HG03432 (cell line): Measurements from ENCODE around the gene DNTTIP2.
"Not testable (repeated sequence)": the region's sequence is repeated elsewhere in the genome, so short reads cannot be mapped to it uniquely, and the experiment has no call there.

ENCODE experiments used
- ATAC-seq: cut with Tn5 transposase; IDR thresholded peaks from one replicate; pipeline ENCODE4 v1.9.1; 2021; ENCODE audit warnings: mild to moderate bottlenecking, moderate library complexity; ENCODE audit not compliant: unreplicated experiment

DNTTIP2 gene

GRCh38 chr1:93842750-93843500 is 36.1 kb downstream of the DNTTIP2 start:
- no peak for ATAC-seq

DNA sequence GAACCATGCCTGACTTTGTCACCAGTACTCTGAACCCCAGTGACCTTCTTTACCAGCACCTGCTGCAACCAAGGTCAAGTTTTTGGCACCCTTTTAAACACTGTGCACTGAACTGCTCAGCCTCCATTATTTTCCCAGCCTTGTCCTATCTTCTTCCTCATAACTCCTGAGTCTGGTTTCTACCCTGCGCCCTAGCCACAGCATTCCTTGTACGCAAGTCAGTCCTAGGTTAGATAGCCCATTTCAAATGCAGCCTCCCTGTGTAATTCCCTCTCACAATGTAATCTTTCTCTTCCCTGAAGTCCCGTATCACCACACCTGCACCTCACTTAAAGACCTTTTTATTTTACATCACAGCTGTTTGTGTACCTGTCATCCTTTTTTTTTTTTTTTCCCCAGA is 37.2 kb downstream of the DNTTIP2 start:
- ATAC-seq, result no peak

DNA sequence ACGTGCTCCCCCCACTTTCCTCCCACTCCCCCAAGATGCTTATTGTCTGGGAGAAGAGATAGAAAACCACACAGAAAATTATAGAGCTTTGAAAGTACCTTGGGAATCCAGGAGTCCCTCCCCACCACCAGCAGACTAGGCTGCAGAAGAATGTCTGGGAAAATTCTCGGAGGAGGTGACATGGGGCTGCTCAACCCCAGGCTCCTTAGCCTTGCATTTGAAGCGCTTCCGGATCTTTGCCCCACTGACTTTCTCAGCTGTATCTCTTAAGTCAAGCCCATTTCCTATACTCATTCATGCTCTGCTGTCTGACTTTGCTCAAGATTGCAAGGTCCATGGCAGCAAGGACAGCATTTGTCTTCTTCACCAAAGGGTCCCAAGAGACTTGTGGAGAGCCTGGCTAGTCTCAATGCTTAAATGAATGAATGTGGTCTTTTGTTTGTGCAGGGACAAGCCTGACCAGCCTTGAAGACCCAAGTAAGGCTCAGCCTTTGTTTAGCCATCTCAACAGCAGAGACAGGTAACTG is 38.0 kb downstream of the DNTTIP2 start:
- no peak for ATAC-seq

GRCh38 chr1:93839753-93840152 is 39.3 kb downstream of the DNTTIP2 start:
- ATAC-seq, result no peak

GRCh38 chr1:93839307-93839706 is 39.7 kb downstream of the DNTTIP2 start:
- no peak for ATAC-seq

GRCh38 chr1:93837961-93838360 is 41.0 kb downstream of the DNTTIP2 start:
- ATAC-seq, result no peak

DNA sequence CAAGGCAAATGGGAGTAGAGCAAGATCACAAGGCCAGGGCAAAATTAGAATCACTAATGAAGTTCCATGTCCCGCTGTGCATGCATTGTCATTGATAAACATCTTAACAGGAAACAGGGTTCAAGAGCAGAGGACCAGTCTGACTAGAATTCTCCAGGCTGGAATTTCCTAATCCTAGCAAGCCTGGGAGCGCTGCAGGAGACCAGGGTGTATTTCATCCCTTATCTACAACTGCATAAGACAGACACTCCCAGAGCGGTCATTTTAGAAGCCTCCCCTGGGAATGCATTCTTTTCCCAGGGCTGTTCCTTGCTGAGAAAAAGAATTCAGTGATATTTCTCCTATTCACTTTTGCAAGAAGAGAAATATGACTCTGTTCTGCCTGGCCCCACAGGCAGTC is 45.7 kb downstream of the DNTTIP2 start:
- ATAC-seq, result not testable (repeated sequence)

GRCh38 chr1:93829061-93829460 is 49.9 kb downstream of the DNTTIP2 start:
- ATAC-seq, result no peak

DNA sequence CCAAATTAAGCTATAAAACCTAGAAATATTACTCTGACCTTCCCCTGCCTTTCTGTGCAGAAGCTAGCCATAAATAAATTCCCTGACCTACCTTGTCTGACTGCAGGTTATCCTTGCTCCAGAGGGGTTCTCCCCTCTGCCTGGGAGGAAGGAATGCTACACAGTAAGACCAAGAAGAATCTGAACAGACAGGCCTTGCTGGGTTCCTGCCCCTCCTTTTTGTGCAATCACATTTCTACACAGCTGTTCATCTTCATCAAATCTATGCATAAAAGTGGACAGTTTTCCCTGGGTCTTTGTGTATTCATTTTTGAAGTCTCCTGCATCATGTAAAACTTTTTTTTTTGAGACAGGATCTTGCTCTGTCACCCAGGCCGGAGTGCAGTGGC is 50.6 kb downstream of the DNTTIP2 start:
- ATAC-seq, result no peak

GRCh38 chr1:93827633-93828366 is 51.2 kb downstream of the DNTTIP2 start:
- ATAC-seq, result no peak

DNA sequence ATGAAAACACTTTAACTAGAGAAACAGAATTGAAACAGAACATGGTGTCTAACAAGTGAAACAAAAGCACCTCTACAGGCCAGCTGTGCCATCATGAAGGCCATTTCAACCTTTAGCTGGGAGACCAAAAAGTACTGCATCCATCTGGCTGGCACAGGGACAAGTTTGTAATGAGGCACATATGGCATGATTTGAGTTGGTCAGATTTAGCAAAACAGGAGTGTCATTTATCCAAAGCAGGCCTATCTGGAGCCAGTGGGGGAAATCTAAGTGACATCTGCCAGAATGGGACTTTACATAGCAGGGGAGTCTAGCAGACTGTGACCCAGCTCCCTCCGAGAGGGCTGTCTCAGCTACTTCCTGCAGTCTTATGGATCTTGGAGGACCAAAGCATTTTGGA is 51.9 kb downstream of the DNTTIP2 start:
- no peak for ATAC-seq

- no peak for ATAC-seq
These were observed 54.2 kb downstream of the DNTTIP2 start for GRCh38 chr1:93824834-93825233.

DNA sequence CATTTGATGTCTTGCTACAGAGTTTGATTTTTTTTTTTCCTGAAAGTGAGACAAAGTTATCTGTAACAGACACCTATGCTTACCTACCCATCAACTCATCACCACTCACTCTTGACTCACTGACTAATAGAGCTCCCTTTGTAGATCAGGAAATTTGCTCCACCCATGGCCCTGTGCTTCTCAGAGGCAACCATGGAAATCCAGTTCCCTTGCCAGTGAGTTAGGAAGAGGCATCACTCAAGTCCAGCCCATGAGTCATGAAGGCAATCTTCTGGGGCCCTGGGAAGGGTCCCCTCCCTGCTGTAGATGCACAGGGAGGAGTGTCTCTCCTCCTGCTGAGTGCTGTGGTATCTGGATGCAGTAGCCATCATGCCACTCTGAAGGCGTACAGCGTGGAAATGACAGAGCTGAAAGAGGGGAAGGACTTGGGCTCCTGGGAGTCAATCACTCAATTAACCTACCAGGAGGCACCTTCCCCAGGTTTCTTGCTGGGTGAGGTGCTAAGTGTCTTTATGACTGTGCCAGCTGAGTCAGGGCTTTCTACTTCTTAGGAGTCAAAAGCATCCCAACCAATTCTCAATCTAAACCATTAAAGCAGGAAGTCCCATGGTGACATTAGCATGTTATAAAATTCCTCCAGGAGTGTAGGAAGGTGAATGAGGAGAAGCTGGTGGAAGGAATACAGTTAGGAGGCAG is 56.1 kb downstream of the DNTTIP2 start:
- ATAC-seq, result no peak

DNA sequence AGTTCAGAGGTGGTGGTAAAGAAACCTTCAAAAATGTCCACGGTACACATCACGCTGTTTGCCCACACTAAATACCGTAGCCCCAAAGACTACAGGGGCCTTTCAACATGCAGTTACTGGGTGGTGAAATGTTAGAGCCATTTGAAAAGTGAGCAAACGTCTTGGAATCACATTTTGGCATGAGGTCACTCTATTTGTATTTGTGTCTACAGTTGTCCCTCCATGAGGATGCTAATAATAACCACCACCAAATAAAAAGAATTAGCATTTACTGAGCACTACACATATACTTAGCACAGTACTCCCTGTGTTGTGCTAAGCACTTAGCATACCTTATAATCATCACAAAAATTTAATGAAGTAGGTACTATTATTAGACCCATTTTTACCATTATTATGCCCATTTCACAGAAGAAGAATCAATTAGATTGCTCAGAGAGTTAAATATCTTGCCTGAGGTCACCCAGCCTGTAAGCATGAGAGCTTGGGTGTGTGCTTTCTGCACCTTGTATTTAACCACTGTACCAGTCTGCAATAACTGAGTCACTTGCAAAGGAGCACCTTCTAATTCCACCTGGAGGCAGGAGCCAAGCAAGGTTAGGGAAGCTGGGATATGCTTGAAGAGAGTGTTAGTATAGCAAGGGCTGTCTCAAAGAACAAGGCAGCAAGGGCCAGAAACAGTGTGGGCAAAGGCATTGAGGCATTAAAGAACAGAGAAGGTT is 57.4 kb downstream of the DNTTIP2 start:
- ATAC-seq, result no peak

DNA sequence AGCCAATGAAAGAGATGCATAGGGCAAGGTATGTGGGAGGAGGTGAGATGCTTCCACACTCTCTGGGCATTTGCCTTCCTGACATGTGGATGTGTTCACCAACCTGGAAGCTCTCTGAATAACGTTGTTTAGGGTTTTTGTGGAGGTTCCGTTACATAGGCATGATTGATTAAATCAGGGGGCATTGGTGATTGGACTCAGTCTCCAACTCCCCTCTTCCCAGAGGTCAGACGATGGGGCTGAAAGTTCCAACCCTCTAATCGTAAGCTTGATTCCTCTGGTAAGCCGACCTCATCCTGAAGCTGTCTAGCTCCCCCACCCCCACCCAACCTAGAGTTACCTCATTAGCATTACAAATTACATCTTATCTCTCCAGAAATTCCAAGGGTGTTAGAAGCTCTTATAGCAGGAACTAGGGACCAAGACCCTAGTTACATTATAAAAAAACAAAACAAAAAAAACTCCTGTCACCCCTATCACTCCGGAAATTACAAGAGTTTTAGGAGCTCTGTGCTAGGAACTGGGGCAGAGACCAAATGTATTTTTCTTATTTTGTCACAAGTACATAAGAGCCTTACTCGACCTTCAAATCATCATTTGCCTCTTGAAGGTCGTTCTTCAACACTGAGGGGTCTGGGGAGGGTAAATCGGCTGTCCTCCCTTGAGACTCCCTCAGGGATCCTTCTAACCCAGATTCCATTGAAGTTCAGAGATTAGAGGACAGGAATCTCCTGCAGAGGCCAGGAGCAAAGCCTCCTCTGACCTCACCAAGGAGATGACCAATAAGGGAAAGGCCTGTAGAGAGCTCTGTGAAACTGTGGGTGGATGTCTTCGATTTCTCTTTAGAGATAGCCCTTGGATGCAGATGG is 58.2 kb downstream of the DNTTIP2 start:
- no peak for ATAC-seq

GRCh38 chr1:93818570-93818959 is 60.4 kb downstream of the DNTTIP2 start:
- no peak for ATAC-seq

GRCh38 chr1:93817819-93818569 is 61.0 kb downstream of the DNTTIP2 start:
- ATAC-seq, result no peak

- no peak for ATAC-seq
These were observed 61.9 kb downstream of the DNTTIP2 start for GRCh38 chr1:93816970-93817678.
